HEK293 (cell line): ENCODE results near the gene IL3.

Source experiments
- CTCF ChIA-PET: fragments of 350-600 bp; formaldehyde crosslinking; extraction: SDS; loops from one replicate; lab custom pipeline; 2021; ENCODE audit warnings: antibody characterized with exemption; lab: Yijun Ruan, JAX
- POLR2A ChIA-PET: fragments of 300-600 bp; formaldehyde crosslinking; extraction: SDS; loops from one replicate; lab custom pipeline; 2020; ENCODE audit warnings: antibody characterized with exemption, inconsistent platforms; lab: Yijun Ruan, JAX
- H3K27ac ChIP-seq: fragments of 200-500 bp; sonication (Bioruptor generic); 2 replicates; pipeline ENCODE4 v1.5.1; 2014; ENCODE audit warnings: low read depth, low read length, control low read depth, inconsistent platforms; ENCODE audit errors: extremely low read depth
- H3K36me3 ChIP-seq, 2 experiments: fragments of 200-500 bp in 1 of 2; sonication (Bioruptor generic) in 1 of 2; 1 replicate in 1 of 2; 2 replicates in 1 of 2; pipeline ENCODE4 v1.5.1; 2014 to 2017; ENCODE audit warnings: inconsistent platforms in 2 of 2, low read length in 2 of 2; ENCODE audit not compliant: control insufficient read depth in 2 of 2, insufficient read depth in 1 of 2
- H3K4me1 ChIP-seq: fragments of 200-500 bp; sonication (Bioruptor generic); 2 replicates; pipeline ENCODE4 v1.5.1; 2014; ENCODE audit warnings: mild to moderate bottlenecking, low read length, inconsistent platforms; ENCODE audit not compliant: control insufficient read depth, insufficient read depth
- H3K4me3 ChIP-seq: 2 replicates; pipeline ENCODE4 v1.5.1; 2011; ENCODE audit warnings: low read depth, mild to moderate bottlenecking, control low read depth, low read length, moderate library complexity
- H3K9me3 ChIP-seq: fragments of 200-500 bp; sonication (Bioruptor generic); 2 replicates; pipeline ENCODE4 v1.5.1; 2014; ENCODE audit warnings: low read depth, low read length, inconsistent platforms; ENCODE audit not compliant: control insufficient read depth, insufficient read depth
- EGR2 ChIP-seq: fragments of 450-650 bp; formaldehyde crosslinking; IDR thresholded peaks from 2 replicates; pipeline ENCODE4 v1.5.1; 2016; ENCODE audit warnings: low read depth, missing biosample characterization, missing genetic modification characterization
- HOXA7 ChIP-seq: sonication (generic); formaldehyde crosslinking; IDR thresholded peaks from 2 replicates; pipeline ENCODE4 v1.8.1; 2022; ENCODE audit warnings: missing genetic modification reagents, borderline replicate concordance
- HOXD13 ChIP-seq: sonication (generic); formaldehyde crosslinking; IDR thresholded peaks from 2 replicates; pipeline ENCODE4 v1.8.0; 2022; ENCODE audit warnings: missing genetic modification reagents, borderline replicate concordance
- SP3 ChIP-seq: fragments of 450-650 bp; formaldehyde crosslinking; IDR thresholded peaks from 2 replicates; pipeline ENCODE4 v1.5.1; 2016; ENCODE audit warnings: missing biosample characterization, missing genetic modification characterization
- ZBTB20 ChIP-seq: fragments of 450-650 bp; formaldehyde crosslinking; IDR thresholded peaks from 2 replicates; pipeline ENCODE4 v1.5.1; 2016; ENCODE audit warnings: missing biosample characterization, missing genetic modification characterization
- ZBTB26 ChIP-seq: fragments of 450-650 bp; formaldehyde crosslinking; optimal IDR thresholded peaks from 2 replicates; pipeline ENCODE3; 2016; ENCODE audit warnings: missing biosample characterization, mild to moderate bottlenecking, missing genetic modification characterization
- ZEB2 ChIP-seq: fragments of 450-650 bp; formaldehyde crosslinking; IDR thresholded peaks from 2 replicates; pipeline ENCODE4 v1.5.1; 2016; ENCODE audit warnings: missing biosample characterization, missing genetic modification characterization
- ZFHX2 ChIP-seq: fragments of 450-650 bp; formaldehyde crosslinking; conservative IDR thresholded peaks from 2 replicates; pipeline ENCODE4 v1.5.1; 2016; ENCODE audit warnings: missing biosample characterization, missing genetic modification characterization
- ZFP37 ChIP-seq: fragments of 450-650 bp; formaldehyde crosslinking; IDR thresholded peaks from 2 replicates; pipeline ENCODE4 v1.5.1; 2016; ENCODE audit warnings: missing biosample characterization, missing genetic modification characterization
- ZNF169 ChIP-seq: fragments of 450-650 bp; formaldehyde crosslinking; IDR thresholded peaks from 2 replicates; pipeline ENCODE4 v1.5.1; 2016; ENCODE audit warnings: missing biosample characterization, missing genetic modification characterization
- ZNF175 ChIP-seq: fragments of 450-650 bp; formaldehyde crosslinking; IDR thresholded peaks from 2 replicates; pipeline ENCODE4 v1.5.1; 2016; ENCODE audit warnings: missing biosample characterization, missing genetic modification characterization
- ZNF19 ChIP-seq: fragments of 450-650 bp; formaldehyde crosslinking; IDR thresholded peaks from 2 replicates; pipeline ENCODE4; 2016; ENCODE audit warnings: missing biosample characterization, missing genetic modification characterization, low read depth
- ZNF335 ChIP-seq: fragments of 450-650 bp; formaldehyde crosslinking; conservative IDR thresholded peaks from 2 replicates; pipeline ENCODE4 v1.5.1; 2016; ENCODE audit warnings: missing biosample characterization, missing genetic modification characterization
- ZNF341 ChIP-seq: fragments of 450-650 bp; formaldehyde crosslinking; IDR thresholded peaks from 2 replicates; pipeline ENCODE4; 2016; ENCODE audit warnings: low read depth, missing biosample characterization, missing genetic modification characterization
- ZNF398 ChIP-seq: fragments of 450-650 bp; formaldehyde crosslinking; IDR thresholded peaks from 2 replicates; pipeline ENCODE4 v1.5.1; 2017; ENCODE audit warnings: missing biosample characterization, missing genetic modification characterization
- ZNF501 ChIP-seq: fragments of 450-650 bp; formaldehyde crosslinking; IDR thresholded peaks from 2 replicates; pipeline ENCODE4 v1.5.1; 2016; ENCODE audit warnings: missing biosample characterization, missing genetic modification characterization
- ZXDB ChIP-seq: fragments of 450-650 bp; formaldehyde crosslinking; IDR thresholded peaks from 2 replicates; pipeline ENCODE4 v1.5.1; 2016; ENCODE audit warnings: missing biosample characterization, missing genetic modification characterization
- TF ChIP-seq, protein P1 (sequence below): fragments of 450-650 bp; formaldehyde crosslinking; IDR thresholded peaks from 2 replicates; pipeline ENCODE4 v1.5.1; 2016; ENCODE audit warnings: missing biosample characterization, missing genetic modification characterization
- TF ChIP-seq, protein P2 (sequence below): fragments of 450-650 bp; formaldehyde crosslinking; IDR thresholded peaks from 2 replicates; pipeline ENCODE4 v1.5.1; 2016; ENCODE audit warnings: missing biosample characterization, missing genetic modification characterization
- TF ChIP-seq, protein P3 (sequence below): fragments of 450-650 bp; formaldehyde crosslinking; IDR thresholded peaks from 2 replicates; pipeline ENCODE4 v1.5.1; 2016; ENCODE audit warnings: missing biosample characterization, missing genetic modification characterization, borderline replicate concordance

IL3 gene

DNA sequence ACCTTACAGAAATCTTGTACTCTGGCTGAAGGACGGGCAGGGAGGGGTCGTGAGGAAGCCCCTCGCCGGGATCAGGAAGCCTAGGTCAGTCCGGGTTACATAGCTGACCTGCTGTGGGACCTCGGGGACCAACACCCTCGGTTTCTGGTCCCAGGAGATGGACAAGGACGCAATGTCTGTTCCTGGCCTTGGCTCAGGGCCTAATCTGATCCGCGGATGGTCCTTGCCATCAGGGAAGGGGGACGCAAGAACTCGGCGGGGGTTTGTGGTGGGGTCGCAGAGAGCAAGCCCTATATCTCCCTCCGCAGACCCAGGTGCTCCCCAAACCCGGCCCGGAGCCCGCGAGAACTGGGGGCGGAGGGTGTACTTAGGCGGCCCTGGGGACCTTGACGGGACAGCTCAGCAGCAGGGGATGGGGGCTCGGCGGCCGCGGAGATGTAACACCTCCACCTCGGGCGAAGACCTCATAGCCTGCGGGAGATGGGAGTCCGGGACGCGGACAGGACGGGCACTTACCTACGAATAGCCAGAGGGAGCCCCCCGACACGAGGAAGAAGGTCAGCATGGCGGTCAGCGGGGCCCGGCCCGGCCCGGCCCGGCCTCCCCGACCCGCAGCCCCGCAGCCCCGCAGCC is 49.4 kb upstream of the IL3 start:
- peak overlapping the region; percentile 39 for H3K4me3 ChIP-seq
- no peaks in the 10 kb centered on the region for H3K36me3 ChIP-seq
- TF ChIP-seq ZNF169 (tag by site-specific recombination) (no peak), EGR2 (0 out of 2 replicates have a peak, but pooled peaks have one; percentile 0)
- ChIA-PET POLR2A (no interaction called here), CTCF (interaction anchor here (0.6 to 6.8 kb wide), 3 partner anchors 11 to 422 kb away, joined by 3 to 129 read pairs (median 3); no protein-coding TSS in a partner anchor)
- H3K4me1 ChIP-seq = no peaks in the 10 kb centered on the region; the same call in 1 of the 2 replicates
- H3K27ac ChIP-seq = no peak overlapping the region
- no peaks in the 10 kb centered on the region for H3K9me3 ChIP-seq

- ChIA-PET POLR2A (no interaction called here), CTCF (interaction anchor here (0.6 to 6.8 kb wide), 6 partner anchors 12 to 423 kb away, joined by 3 to 129 read pairs (median 3); no protein-coding TSS in a partner anchor)
- Histone ChIP-seq H3K36me3 (no peaks in the 10 kb centered on the region), H3K4me3 (peak within 1 kb of the TSS; percentile 60), H3K9me3 (no peaks in the 10 kb centered on the region), H3K27ac (no peak within 1 kb of the TSS), H3K4me1 (no peaks in the 10 kb centered on the region; the same call in 1 of the 2 replicates)
- TF ChIP-seq ZNF19 (tag by site-specific recombination) = no peak
- TF ChIP-seq ZNF398 (tag by site-specific recombination) = peak; percentile 15; the same call in 1 of the 2 replicates
- TF ChIP-seq ZNF175 = no peak
- 0 out of 2 replicates have a peak, but pooled peaks have one; percentile 30 for TF ChIP-seq ZXDB (tag by site-specific recombination)
- TF ChIP-seq ZBTB26 = peak; percentile 80
- TF ChIP-seq, protein P1, sequence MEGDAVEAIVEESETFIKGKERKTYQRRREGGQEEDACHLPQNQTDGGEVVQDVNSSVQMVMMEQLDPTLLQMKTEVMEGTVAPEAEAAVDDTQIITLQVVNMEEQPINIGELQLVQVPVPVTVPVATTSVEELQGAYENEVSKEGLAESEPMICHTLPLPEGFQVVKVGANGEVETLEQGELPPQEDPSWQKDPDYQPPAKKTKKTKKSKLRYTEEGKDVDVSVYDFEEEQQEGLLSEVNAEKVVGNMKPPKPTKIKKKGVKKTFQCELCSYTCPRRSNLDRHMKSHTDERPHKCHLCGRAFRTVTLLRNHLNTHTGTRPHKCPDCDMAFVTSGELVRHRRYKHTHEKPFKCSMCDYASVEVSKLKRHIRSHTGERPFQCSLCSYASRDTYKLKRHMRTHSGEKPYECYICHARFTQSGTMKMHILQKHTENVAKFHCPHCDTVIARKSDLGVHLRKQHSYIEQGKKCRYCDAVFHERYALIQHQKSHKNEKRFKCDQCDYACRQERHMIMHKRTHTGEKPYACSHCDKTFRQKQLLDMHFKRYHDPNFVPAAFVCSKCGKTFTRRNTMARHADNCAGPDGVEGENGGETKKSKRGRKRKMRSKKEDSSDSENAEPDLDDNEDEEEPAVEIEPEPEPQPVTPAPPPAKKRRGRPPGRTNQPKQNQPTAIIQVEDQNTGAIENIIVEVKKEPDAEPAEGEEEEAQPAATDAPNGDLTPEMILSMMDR (tag by site-specific recombination) = peak; percentile 17; the same call in 1 of the 2 replicates
- TF ChIP-seq ZEB2 = 0 out of 2 replicates have a peak, but pooled peaks have one; percentile 6
- peak; percentile 39; the same call in 1 of the 2 replicates for TF ChIP-seq ZBTB20 (tag by site-specific recombination)
- no peak for TF ChIP-seq ZFP37 (tag by site-specific recombination)
- TF ChIP-seq ZNF341 (tag by site-specific recombination) = peak; percentile 25; the same call in 1 of the 2 replicates
- peak; percentile 33; the same call in 1 of the 2 replicates for TF ChIP-seq SP3
- TF ChIP-seq, protein P2, sequence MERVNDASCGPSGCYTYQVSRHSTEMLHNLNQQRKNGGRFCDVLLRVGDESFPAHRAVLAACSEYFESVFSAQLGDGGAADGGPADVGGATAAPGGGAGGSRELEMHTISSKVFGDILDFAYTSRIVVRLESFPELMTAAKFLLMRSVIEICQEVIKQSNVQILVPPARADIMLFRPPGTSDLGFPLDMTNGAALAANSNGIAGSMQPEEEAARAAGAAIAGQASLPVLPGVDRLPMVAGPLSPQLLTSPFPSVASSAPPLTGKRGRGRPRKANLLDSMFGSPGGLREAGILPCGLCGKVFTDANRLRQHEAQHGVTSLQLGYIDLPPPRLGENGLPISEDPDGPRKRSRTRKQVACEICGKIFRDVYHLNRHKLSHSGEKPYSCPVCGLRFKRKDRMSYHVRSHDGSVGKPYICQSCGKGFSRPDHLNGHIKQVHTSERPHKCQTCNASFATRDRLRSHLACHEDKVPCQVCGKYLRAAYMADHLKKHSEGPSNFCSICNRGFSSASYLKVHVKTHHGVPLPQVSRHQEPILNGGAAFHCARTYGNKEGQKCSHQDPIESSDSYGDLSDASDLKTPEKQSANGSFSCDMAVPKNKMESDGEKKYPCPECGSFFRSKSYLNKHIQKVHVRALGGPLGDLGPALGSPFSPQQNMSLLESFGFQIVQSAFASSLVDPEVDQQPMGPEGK (tag by site-specific recombination) = peak; percentile 44; the same call in 1 of the 2 replicates
- peak; percentile 63; the same call in 1 of the 2 replicates for TF ChIP-seq ZFHX2
- TF ChIP-seq HOXD13 (CRISPR knock-in tag) = no peak
- 0 out of 2 replicates have a peak, but pooled peaks have one; percentile 37 for TF ChIP-seq ZNF501 (tag by site-specific recombination)
- TF ChIP-seq, protein P3, sequence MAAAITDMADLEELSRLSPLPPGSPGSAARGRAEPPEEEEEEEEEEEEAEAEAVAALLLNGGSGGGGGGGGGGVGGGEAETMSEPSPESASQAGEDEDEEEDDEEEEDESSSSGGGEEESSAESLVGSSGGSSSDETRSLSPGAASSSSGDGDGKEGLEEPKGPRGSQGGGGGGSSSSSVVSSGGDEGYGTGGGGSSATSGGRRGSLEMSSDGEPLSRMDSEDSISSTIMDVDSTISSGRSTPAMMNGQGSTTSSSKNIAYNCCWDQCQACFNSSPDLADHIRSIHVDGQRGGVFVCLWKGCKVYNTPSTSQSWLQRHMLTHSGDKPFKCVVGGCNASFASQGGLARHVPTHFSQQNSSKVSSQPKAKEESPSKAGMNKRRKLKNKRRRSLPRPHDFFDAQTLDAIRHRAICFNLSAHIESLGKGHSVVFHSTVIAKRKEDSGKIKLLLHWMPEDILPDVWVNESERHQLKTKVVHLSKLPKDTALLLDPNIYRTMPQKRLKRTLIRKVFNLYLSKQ (tag by site-specific recombination) = no peak
- no peak for TF ChIP-seq HOXA7 (CRISPR knock-in tag)
- peak; percentile 19 for TF ChIP-seq ZNF335 (tag by site-specific recombination)
Measured at GRCh38 chr5:132011622-132012343, 48.7 kb upstream of the IL3 start, which contains the start of gene ACSL6. Gene ACSL6, minus strand, starts transcription at chr5:132011658. Its CDS starts 105 bp downstream, at chr5:132011553.
